Ovary (tissue), 9 donors: ENCODE results near the gene AKAP14. TPM values are rescaled to one million over a fixed set of nuclear protein-coding genes. Genes with fewer than 3 reads are reported as not detected.
"Not testable (repeated sequence)": the region's sequence is repeated elsewhere in the genome, so short reads cannot be mapped to it uniquely, and the experiment has no call there.

Source experiments
- DNase-seq, 5 donors: peaks; one replicate each; pipeline ENCODE4 v3.0.0-alpha.2; 2019 to 2020
- H3K27ac ChIP-seq, 2 donors: fragments of 200-600 bp; one replicate each; pipeline versions ENCODE4 v1.5.1 to v1.8.0; 2019 to 2022
- H3K27me3 ChIP-seq: fragments of 200-600 bp; one replicate; pipeline ENCODE4 v1.8.0; 2022
- H3K36me3 ChIP-seq: fragments of 200-600 bp; sonication (generic); one replicate; pipeline ENCODE4 v1.5.1; 2019
- H3K4me1 ChIP-seq: one replicate; pipeline ENCODE4 v1.8.1; 2013; ENCODE audit warnings: mild to moderate bottlenecking, moderate library complexity; ENCODE audit not compliant: insufficient read depth
- H3K4me3 ChIP-seq: fragments of 200-600 bp; sonication (generic); one replicate; pipeline ENCODE4 v1.5.1; 2017
- H3K9me3 ChIP-seq, 2 donors: fragments of 200-600 bp in 1 of 2; sonication (generic) in 1 of 2; one replicate each; pipeline versions ENCODE4 v1.5.1 to v1.8.1; 2013 to 2019; ENCODE audit warnings: mild to moderate bottlenecking in 1 of 2, moderate library complexity in 1 of 2
- CTCF ChIP-seq, 3 donors: fragments of 450-650 bp in 2 of 3; fragments of 200-600 bp in 1 of 3; IDR thresholded peaks; one replicate each; pipeline versions ENCODE4 v1.5.1 to v1.8.0; 2016 to 2022; ENCODE audit warnings: antibody characterized with exemption in 3 of 3, mild to moderate bottlenecking in 1 of 3
- EP300 ChIP-seq: sonication (generic); formaldehyde crosslinking; IDR thresholded peaks from one replicate; pipeline ENCODE4 v1.6.1; 2017; ENCODE audit warnings: antibody characterized with exemption
- POLR2A ChIP-seq: fragments of 450-650 bp; IDR thresholded peaks from one replicate; pipeline ENCODE4 v1.6.1; 2017; ENCODE audit warnings: antibody characterized with exemption, mild to moderate bottlenecking, moderate library complexity
- whole genome bisulfite sequencing, 3 donors: extraction: QIAGEN DNeasy Blood & Tissue Kit in 1 of 3; methylation state at CpG; one replicate each; pipeline versions ENCODE4 v1.1.5 to v1.1.7; 2013 to 2017; 5-methylcytosine and 5-hydroxymethylcytosine counted together
- intact Hi-C, 4 donors: fragments of 100-400 bp; cut with DNase I; formaldehyde crosslinking; loops; one replicate each; pipeline versions ENCODE4 v1.11.0 to v1.15.1; 2022 to 2023
- polyA plus RNA-seq, 2 donors: library from polyadenylated mRNA; stranded (reverse); fragments of 200-250 nt in 1 of 2; fragments of 350-450 nt in 1 of 2; fragmentation: Illumina TruSeq in 1 of 2; extraction: RNeasy Lipid Tissue Mini Kit (QIAGEN cat#74804) in 1 of 2; gene quantifications; one replicate each; pipeline ENCODE4 v1.2.3, GENCODE V29; 2013 to 2014
- total RNA-seq, 7 donors: library from RNA; depleted of rRNA in 2 of 7; stranded (reverse); fragments of >200 nt in 2 of 7; fragmentation: NEBNext Ultra II Directional in 3 of 7; extraction: Animal tissue kit (Norgen Biotek cat#: 25700) in 3 of 7; gene quantifications; one replicate each; pipeline versions ENCODE4 v1.1.0 to v1.2.4, GENCODE V29; 2016 to 2023
- donor health status: DM: no; HTN: no; CAD: no; lungs with moderate emphysema.
- donor health status: DM: no; HTN: no; CAD: no.
- donor health status: Bipolar disorder and iron deficiency.
- donor health status: DM: yes; HTN: yes; CAD: no.
- donor health status: DM: no; HTN: no; CAD: no.
- donor health status: DM: yes; HTN: yes; CAD: no.

The AKAP14 gene
- total and polyA plus RNA-seq, 9 donors: 0.38 to 10.1 (median 1.3) TPM; not detected in 4

DNA sequence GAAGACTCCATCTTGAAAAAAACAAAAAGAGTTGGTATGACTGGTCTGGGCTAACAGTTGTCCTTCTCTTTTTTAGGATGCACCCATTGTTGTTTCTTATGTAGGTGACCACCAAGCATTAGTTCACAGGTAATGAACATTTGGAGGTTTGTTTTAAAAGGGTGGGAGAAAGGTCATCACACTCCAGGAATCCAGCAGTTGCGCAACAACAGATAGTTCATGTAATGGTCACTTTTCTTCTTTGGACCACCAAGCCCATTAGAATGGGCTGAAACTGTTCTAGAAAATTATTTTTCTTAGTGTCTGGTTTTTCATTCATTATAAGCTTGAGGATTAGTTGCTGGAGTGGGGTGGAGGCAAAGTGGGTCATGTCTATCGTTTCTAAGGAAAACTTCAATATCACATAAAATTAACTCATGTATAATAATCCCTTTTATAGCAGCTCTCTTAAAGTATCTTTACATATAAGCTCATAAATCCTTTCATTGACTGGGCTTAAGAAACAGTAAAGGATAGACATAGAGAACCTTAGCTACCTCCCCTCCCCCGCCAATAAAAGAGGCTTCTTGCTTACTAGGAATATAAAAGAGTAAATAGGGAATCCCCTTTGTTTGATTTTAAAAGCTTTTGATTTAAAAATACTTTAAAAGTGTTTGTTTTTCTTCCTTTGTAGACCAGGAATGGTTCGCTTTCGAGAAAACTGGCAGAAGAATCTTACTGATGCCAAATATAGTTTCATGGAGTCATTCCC lies 24.3 kb downstream of the AKAP14 start:
- no peaks in the 10 kb centered on the region for H3K36me3 ChIP-seq
- TF ChIP-seq POLR2A (no peak), CTCF (IDR thresholded peaks at IDR 0.05) (no peak), EP300 (no peak)
- H3K9me3 ChIP-seq: no peaks in the 10 kb centered on the region
- intact Hi-C loops: no loop called here
- no peak overlapping the region for H3K27ac ChIP-seq
- H3K4me3 ChIP-seq: no peak overlapping the region
- DNase-seq: no peak
- no peaks in the 10 kb centered on the region for H3K27me3 ChIP-seq
- WGBS, 3 donors: 72 to 82% (median 78%) methylated on average over 5 of the region's 5 CpGs
- no peaks in the 10 kb centered on the region for H3K4me1 ChIP-seq

- H3K4me3 ChIP-seq, H3K36me3 ChIP-seq, H3K9me3 ChIP-seq, H3K27ac ChIP-seq, H3K4me1 ChIP-seq, H3K27me3 ChIP-seq, DNase-seq, intact Hi-C loops: not testable (repeated sequence)
- WGBS, 3 donors: 87 to 93% (median 91%) methylated on average over 7 of the region's 7 CpGs
Measured at GRCh38 chrX:119922391-119922790, 26.7 kb downstream of the AKAP14 start.

DNA sequence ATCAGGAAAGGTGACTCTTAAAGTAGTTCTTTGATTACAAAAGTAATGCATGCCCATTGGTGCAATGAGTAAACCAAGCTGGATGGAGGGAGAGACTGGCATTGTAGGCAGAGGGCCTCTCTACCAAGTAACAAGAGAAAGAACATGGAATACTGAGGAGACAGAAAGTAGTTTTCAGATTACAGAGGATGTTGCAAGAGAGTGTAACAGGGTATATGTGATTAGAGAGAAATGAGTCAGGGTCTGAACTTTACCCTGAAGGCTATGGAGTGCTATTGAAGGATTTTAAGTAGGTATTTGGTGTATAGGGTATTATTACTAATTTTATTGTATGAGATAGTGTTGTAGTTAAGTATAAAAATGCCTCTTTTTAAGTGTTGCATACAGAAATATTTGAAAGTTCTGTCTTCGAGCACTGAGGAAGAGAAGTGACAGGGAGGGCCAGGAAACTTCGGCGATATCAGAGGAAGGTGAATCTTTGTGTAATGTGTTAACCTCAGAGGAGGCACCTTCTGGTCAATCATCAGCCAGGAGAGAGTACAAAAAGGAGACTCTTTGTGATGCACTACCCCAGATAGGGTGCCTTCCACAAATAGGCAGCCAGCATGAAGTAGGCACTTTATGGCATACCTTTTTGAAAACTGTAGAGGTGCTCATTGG lies 39.7 kb downstream of the AKAP14 start:
- Histone ChIP-seq H3K27ac (no peak overlapping the region), H3K36me3 (no peaks in the 10 kb centered on the region), H3K4me1 (no peaks in the 10 kb centered on the region), H3K9me3 (no peaks in the 10 kb centered on the region), H3K4me3 (no peak overlapping the region), H3K27me3 (no peaks in the 10 kb centered on the region)
- intact Hi-C loops: no loop called here
- DNase-seq: no peak
- TF ChIP-seq CTCF (IDR thresholded peaks at IDR 0.05): no peak
- TF ChIP-seq EP300: no peak
- no peak for TF ChIP-seq POLR2A
- 93 to 96% (median 94%) methylated on average over 3 of the region's 3 CpGs for WGBS, 3 donors

GRCh38 chrX:119941336-119941735 lies 45.6 kb downstream of the AKAP14 start:
- no peaks in the 10 kb centered on the region for H3K36me3 ChIP-seq
- TF ChIP-seq CTCF (IDR thresholded peaks at IDR 0.05): no peak
- no peak for TF ChIP-seq POLR2A
- no peak for TF ChIP-seq EP300
- no peaks in the 10 kb centered on the region for H3K27me3 ChIP-seq
- peaks cover 5% of the 10 kb centered on the region for H3K4me1 ChIP-seq
- H3K9me3 ChIP-seq: no peaks in the 10 kb centered on the region
- H3K4me3 ChIP-seq: no peak overlapping the region
- no peak for DNase-seq
- H3K27ac ChIP-seq: no peak overlapping the region
- intact Hi-C loops: no loop called here

DNA sequence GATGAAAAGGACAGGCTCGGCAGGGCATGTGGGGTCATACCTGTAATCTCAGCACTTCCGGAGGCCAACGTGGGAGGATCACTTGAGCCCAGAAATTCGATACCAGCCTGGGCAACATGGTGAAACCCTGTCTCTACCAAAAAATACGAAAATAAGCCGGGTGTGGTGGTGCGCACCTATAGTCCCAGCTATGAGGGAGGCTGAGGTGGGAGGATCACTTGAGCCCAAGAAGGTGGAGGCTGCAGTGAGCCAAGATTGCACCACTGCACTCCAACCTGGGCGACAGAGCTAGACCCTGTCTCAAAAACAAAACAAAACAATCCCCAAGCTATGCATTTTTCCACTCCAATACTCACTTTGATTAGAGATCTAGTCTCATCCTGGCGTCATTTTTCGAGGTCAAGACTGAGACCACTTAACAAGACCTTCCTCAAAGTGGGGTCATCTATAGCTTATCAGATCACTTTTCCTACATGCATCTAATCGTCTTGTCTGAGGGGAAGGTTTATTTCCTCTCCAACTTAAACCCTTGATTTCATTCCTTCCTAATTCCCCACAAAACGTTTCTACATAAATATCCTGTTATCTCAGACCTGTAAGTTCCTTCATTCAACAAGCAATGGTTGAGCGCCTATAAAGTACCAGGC lies 46.6 kb downstream of the AKAP14 start:
- Histone ChIP-seq H3K27ac (no peak overlapping the region), H3K36me3 (no peaks in the 10 kb centered on the region), H3K4me1 (peaks cover 5% of the 10 kb centered on the region), H3K27me3 (no peaks in the 10 kb centered on the region), H3K4me3 (peak overlapping the region; percentile 67), H3K9me3 (no peaks in the 10 kb centered on the region)
- DNase-seq: no peak
- TF ChIP-seq EP300 (no peak), CTCF (IDR thresholded peaks at IDR 0.05) (no peak), POLR2A (no peak)
- intact Hi-C loops: no loop called here
- WGBS, 3 donors: 42 to 53% (median 50%) methylated on average over 13 of the region's 13 CpGs
